ENCODE data around the gene SLC7A9.
"Not testable (repeated sequence)": the region's sequence is repeated elsewhere in the genome, so short reads cannot be mapped to it uniquely, and the experiment has no call there.

SLC7A9 gene

DNA sequence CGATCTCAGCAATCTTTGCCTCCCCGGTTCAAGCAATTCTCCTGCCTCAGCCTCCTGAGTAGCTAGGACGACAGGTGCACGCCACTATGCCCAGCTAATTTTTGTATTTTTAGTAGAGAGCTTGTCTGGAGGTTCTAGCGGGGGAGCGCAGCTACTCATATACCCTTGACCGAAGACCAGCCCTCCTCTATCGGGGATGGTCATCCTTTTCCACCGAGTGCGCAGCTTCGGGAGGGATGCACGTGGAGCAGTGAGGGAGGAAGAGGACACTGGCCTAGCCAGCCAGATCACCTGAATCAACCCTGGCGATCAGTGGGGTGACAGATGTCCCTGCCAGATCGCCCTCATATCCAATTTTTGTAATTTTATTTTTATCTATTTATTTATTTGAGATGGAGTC, 6.8 kb downstream of the SLC7A9 start:
- no peak for DNase-seq (ENCODE audit: low spot score)
- TF ChIP-seq, protein P1, sequence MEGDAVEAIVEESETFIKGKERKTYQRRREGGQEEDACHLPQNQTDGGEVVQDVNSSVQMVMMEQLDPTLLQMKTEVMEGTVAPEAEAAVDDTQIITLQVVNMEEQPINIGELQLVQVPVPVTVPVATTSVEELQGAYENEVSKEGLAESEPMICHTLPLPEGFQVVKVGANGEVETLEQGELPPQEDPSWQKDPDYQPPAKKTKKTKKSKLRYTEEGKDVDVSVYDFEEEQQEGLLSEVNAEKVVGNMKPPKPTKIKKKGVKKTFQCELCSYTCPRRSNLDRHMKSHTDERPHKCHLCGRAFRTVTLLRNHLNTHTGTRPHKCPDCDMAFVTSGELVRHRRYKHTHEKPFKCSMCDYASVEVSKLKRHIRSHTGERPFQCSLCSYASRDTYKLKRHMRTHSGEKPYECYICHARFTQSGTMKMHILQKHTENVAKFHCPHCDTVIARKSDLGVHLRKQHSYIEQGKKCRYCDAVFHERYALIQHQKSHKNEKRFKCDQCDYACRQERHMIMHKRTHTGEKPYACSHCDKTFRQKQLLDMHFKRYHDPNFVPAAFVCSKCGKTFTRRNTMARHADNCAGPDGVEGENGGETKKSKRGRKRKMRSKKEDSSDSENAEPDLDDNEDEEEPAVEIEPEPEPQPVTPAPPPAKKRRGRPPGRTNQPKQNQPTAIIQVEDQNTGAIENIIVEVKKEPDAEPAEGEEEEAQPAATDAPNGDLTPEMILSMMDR (IDR thresholded peaks at IDR 0.05; ENCODE audit: extremely low read depth, insufficient read depth, missing control alignments): no peak
- in situ Hi-C loops (cut with MboI; ENCODE audit: low pct_unique_long_range_greater_than_20kb, low sequenced_read_pairs, unreplicated experiment): no loop called here

DNA sequence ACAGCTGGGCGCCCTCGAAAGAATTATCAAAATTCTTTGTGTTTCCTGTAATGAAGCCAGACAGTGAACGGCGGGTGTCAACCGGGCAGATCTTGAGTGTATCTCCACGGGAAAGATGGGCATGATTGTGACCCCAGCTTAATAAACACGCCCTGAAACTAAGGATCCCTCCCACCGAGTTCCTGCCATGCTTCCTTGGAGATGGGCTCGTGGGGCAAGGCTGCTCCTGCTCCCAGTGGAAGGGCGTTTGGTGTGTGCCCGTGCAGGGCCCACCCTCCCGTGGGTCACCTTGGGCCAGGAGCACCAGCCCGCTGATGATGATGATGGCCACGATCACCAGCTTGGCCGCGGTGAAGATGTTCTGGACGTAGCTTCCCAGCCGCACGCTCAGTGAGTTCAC, 7.4 kb downstream of the SLC7A9 start:
- TF ChIP-seq, protein P1 (IDR thresholded peaks at IDR 0.05; ENCODE audit: extremely low read depth, insufficient read depth, missing control alignments): no peak
- no peak for DNase-seq (ENCODE audit: low spot score)
- in situ Hi-C loops (cut with MboI; ENCODE audit: low pct_unique_long_range_greater_than_20kb, low sequenced_read_pairs, unreplicated experiment): no loop called here

DNA sequence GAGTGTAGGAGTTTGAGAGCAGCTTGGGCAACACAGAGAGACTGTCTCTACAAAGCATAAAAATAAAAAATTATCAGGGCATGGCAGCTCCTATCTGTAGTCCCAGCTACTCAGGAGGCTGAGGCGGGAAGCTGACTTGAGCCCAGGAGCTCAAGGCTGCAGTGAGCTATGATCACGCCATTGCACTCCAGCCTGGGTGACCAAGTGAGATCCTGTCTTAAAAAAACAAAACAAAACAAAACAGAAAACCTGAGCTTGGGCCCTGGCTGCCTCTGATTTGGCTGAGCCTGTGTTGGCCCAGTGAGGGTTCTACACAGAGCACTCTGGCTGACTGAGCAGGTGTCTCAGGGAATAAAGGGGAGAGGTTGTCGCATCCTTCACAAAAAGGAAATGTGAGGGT, 8.0 kb downstream of the SLC7A9 start:
- in situ Hi-C loops (cut with MboI; ENCODE audit: low pct_unique_long_range_greater_than_20kb, low sequenced_read_pairs, unreplicated experiment): no loop called here
- TF ChIP-seq, protein P1 (IDR thresholded peaks at IDR 0.05; ENCODE audit: extremely low read depth, insufficient read depth, missing control alignments): no peak
- DNase-seq (ENCODE audit: low spot score): no peak

DNA sequence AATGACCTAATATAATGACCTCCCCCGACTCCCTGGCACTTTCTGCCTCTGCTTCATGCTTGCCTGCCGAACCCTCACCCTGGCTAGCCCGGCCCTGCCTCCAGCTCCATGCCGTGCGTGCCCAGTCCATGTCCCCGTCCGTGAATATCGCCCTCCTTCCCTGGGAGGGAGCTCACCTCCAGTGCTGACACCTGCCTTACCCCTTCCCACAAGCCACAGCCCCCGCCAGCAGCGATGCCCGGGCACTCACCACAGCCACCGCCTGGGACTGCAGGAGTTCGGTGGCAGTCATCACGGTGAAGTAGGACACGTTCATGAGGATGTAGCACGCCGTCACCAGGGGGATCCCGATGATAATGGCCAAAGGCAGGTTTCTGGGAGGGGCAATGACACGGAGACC, 10.0 kb downstream of the SLC7A9 start:
- in situ Hi-C loops (cut with MboI; ENCODE audit: low pct_unique_long_range_greater_than_20kb, low sequenced_read_pairs, unreplicated experiment): no loop called here
- TF ChIP-seq, protein P1 (IDR thresholded peaks at IDR 0.05; ENCODE audit: extremely low read depth, insufficient read depth, missing control alignments): no peak
- no peak for DNase-seq (ENCODE audit: low spot score)

DNA sequence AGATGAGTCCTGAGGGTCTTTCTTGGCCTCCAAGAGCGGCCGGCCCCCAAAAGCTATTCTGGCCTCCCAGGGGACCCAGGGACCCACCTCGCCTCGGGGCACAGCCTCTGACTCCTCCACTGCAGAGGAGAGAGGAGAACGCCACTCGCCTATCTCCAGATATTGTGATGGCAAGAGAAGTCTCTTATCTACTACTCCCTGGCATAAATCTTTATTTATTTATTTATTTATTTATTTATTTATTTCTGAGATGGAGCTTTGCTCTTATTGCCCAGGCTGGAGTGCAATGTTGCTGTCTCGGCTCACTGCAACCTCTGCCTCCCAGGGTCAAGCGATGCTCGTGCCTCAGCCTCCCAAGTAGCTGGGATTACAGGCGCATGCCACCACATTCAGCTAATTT, 11.0 kb downstream of the SLC7A9 start:
- no peak for DNase-seq (ENCODE audit: low spot score)
- in situ Hi-C loops (cut with MboI; ENCODE audit: low pct_unique_long_range_greater_than_20kb, low sequenced_read_pairs, unreplicated experiment): no loop called here

DNA sequence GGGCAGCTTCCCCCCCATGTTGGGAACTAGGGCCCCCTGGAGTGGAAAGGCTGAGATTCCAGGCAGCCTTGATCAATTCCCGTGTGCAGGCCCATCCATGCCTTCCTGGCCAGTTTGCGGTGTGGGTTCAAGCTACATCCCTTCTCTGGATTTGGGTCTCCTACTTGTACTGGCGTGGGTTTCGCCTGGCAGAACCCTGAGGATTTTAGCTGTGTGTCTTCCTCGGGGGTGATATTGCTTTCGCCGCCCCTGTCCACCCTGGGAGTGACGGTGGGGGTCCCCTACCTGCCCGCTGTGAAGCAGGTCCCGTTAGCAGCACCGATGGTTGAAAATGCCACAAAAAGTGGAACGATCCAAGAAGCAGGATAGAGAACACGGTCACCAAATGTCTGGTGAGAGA, 11.4 kb downstream of the SLC7A9 start:
- no peak for DNase-seq (ENCODE audit: low spot score)
- TF ChIP-seq, protein P1 (IDR thresholded peaks at IDR 0.05; ENCODE audit: extremely low read depth, insufficient read depth, missing control alignments): no peak
- in situ Hi-C loops (cut with MboI; ENCODE audit: low pct_unique_long_range_greater_than_20kb, low sequenced_read_pairs, unreplicated experiment): no loop called here

More for the DNA sequence above, 11.0 kb downstream of the SLC7A9 start:
- TF ChIP-seq, protein P1 (IDR thresholded peaks at IDR 0.05; ENCODE audit: extremely low read depth, insufficient read depth, missing control alignments): no peak

DNA sequence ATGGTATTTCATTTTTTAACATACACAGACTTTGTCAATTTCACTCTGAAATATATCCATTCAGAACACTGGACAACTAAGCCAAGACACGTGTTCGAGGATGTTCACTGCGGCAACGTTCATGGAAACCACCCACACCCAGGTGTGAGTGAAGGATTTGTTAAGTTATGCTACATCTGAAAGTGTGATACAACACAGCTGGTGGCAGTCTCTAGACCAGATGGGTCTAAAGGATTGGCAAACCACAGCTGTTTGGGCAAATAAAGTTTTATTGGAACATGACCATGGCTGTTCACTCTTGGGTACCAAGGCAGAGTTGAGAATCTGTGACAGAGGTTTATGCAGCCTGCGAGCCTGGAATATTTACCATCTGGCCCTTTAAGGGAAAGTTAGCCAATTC, 12.0 kb downstream of the SLC7A9 start:
- TF ChIP-seq, protein P1 (IDR thresholded peaks at IDR 0.05; ENCODE audit: extremely low read depth, insufficient read depth, missing control alignments): no peak
- DNase-seq (ENCODE audit: low spot score): no peak
- in situ Hi-C loops (cut with MboI; ENCODE audit: low pct_unique_long_range_greater_than_20kb, low sequenced_read_pairs, unreplicated experiment): no loop called here

DNA sequence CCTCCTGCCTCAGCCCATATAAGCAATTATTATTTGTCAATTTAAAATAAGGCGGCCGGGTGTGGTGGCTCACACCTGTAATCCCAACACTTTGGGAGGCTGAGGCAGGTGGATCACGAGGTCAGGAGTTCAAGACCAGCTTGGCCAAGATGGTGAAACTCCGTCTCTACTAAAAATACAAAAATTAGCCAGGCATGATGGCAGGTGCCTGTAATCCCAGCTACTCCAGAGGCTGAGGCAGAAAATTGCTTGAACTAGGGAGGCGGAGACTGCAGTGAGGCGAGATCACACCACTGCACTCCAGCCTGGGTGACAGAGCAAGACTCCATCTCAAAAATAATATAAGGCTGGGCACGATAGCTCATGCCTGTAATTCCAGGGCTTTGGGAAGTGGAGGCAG, 12.7 kb downstream of the SLC7A9 start:
- DNase-seq (ENCODE audit: low spot score); in situ Hi-C loops (cut with MboI; ENCODE audit: low pct_unique_long_range_greater_than_20kb, low sequenced_read_pairs, unreplicated experiment): not testable (repeated sequence)
